ENCODE results near the gene TBCK.

The TBCK gene

DNA sequence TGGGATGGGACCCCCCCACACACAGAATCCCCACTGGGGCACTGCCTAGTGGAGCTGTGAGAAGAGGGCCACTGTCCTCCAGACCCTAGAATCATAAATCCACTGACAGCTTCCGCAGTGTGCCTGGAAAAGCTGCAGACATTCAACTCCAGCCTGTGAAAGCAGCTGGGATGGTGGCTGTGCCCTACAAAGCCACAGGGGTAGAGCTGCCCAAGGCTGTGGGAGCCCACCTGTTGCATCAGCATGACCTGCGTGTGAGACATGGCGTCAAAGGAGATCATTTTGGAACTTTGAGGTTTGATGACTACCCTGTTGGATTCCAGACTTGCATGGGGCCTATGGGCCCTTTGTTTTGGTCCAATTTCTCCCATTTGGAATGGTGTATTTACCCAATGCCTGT lies 22.7 kb upstream of the TBCK start:
- TF ChIP-seq, protein P1, sequence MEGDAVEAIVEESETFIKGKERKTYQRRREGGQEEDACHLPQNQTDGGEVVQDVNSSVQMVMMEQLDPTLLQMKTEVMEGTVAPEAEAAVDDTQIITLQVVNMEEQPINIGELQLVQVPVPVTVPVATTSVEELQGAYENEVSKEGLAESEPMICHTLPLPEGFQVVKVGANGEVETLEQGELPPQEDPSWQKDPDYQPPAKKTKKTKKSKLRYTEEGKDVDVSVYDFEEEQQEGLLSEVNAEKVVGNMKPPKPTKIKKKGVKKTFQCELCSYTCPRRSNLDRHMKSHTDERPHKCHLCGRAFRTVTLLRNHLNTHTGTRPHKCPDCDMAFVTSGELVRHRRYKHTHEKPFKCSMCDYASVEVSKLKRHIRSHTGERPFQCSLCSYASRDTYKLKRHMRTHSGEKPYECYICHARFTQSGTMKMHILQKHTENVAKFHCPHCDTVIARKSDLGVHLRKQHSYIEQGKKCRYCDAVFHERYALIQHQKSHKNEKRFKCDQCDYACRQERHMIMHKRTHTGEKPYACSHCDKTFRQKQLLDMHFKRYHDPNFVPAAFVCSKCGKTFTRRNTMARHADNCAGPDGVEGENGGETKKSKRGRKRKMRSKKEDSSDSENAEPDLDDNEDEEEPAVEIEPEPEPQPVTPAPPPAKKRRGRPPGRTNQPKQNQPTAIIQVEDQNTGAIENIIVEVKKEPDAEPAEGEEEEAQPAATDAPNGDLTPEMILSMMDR (IDR thresholded peaks at IDR 0.05; ENCODE audit: insufficient read depth, low read depth, low read length, missing control alignments): no peak
- H3K4me3 ChIP-seq (ENCODE audit: low read depth, low read length): no peak overlapping the region
- DNase-seq (ENCODE audit: low read depth): no peak

- no peak for DNase-seq (ENCODE audit: low read depth)
- H3K4me3 ChIP-seq (ENCODE audit: low read depth, low read length): no peak overlapping the region
- TF ChIP-seq, protein P1 (IDR thresholded peaks at IDR 0.05; ENCODE audit: insufficient read depth, low read depth, low read length, missing control alignments): no peak
Measured at GRCh38 chr4:106337916-106338315, 21.9 kb upstream of the TBCK start.

DNA sequence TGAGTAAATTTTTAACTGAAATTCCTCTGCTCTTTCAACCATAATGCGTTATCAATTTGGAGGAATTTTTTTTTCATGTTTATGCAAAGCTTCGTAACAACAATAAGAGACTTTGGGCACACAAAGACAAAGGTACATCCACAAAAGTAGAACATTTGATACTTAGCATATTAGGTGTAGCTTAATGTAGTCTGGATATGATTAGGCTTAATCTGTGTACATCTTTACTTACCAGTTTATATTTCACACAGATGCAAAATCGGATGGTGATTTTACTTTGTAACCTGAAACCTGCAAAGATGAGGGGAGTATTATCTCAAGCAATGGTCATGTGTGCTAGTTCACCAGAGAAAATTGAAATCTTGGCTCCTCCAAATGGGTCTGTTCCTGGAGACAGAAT lies 20.6 kb upstream of the TBCK start:
- TF ChIP-seq, protein P1 (IDR thresholded peaks at IDR 0.05; ENCODE audit: insufficient read depth, low read depth, low read length, missing control alignments): no peak
- no peak for DNase-seq (ENCODE audit: low read depth)
- H3K4me3 ChIP-seq (ENCODE audit: low read depth, low read length): no peak overlapping the region

DNA sequence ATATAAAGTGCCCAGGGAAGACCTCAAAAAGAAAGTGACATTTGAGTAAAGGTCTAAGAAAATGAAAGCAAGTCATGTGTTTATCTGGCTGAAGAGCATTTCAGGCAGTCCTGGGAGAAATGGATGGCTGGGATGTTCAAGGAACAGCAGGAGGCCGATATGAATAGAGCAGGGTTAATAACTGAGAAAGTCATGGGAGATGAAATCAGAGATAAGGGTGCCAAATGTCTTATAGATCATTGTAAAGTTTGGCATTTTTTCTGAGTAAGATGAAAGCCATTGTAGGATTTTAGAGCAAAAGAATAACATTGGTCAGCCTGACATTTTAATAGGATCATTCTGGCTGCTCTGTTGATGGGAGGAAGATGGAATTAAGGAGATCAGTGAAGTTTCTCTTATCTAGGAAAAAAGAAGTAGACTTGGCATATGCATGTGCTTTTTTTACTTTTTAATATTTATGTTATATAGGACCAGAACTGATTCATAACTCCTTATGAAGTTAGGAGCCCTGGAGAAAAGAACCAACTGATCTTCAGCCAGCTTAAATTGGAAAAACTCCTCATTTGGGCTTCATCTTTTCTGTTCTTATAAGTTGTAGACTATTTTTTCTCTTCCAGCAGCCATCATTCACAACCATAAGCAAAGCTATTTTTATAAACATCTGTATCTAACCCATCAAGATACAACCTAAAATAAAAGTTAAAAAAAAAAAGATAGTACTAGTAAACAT lies 18.9 kb upstream of the TBCK start:
- DNase-seq (ENCODE audit: low read depth): no peak
- H3K4me3 ChIP-seq (ENCODE audit: low read depth, low read length): no peak overlapping the region
- TF ChIP-seq, protein P1 (IDR thresholded peaks at IDR 0.05; ENCODE audit: insufficient read depth, low read depth, low read length, missing control alignments): no peak

GRCh38 chr4:106333186-106333585 lies 17.2 kb upstream of the TBCK start:
- DNase-seq (ENCODE audit: low read depth): no peak
- TF ChIP-seq, protein P1 (IDR thresholded peaks at IDR 0.05; ENCODE audit: insufficient read depth, low read depth, low read length, missing control alignments): no peak
- no peak overlapping the region for H3K4me3 ChIP-seq (ENCODE audit: low read depth, low read length)

DNA sequence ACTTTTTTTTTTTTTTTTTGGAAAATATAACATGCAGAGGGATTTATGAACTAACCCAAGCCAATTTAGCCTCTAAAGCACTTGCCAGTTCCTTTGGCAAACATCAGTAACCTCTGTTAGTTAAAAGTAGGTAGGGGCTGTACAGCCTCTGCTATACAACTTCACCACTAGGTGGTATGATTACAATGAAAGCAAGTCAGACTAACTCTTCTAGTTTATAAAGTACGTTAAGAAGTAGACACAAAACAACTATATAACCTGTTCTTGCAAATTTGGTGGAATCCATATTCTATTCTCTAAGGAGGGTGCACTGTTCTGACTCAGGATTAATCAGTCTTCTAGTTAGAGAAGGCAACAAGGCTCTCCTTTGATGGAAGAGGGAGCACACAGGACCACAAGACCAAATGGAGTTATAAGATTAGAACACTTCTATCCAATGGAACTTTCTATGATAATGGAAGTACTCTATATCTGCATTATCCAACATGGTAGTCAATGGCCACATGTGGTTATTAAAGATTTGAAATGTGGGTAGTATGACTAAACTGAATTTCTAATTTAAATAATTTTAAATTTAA lies 13.1 kb upstream of the TBCK start:
- H3K4me3 ChIP-seq (ENCODE audit: low read depth, low read length): no peak overlapping the region
- peak; percentile 35 for DNase-seq (ENCODE audit: low read depth)
- TF ChIP-seq, protein P1 (IDR thresholded peaks at IDR 0.05; ENCODE audit: insufficient read depth, low read depth, low read length, missing control alignments): peak; percentile 51

DNA sequence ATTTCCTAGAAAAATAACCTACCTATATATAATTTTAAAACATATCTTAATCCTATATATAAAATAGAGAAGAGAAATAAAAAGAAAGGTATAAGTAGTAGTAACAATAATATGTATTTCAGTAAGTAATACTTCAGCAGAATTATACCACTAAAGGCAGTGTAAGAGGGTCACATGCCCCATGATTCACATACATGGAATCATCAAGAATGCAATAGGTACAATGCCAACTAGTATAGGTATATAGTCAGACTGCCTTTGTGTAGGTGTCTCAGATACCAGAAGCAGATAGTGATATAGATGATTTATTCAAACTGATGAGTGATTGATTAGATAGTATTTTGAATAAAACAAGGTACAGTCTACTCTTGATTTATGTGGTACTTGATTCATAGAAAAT lies 9.8 kb upstream of the TBCK start:
- H3K4me3 ChIP-seq (ENCODE audit: low read depth, low read length): no peak overlapping the region
- TF ChIP-seq, protein P1 (IDR thresholded peaks at IDR 0.05; ENCODE audit: insufficient read depth, low read depth, low read length, missing control alignments): no peak
- no peak for DNase-seq (ENCODE audit: low read depth)

All from GM12865 (cell line).